ENCODE measurements around the gene STK10.
A peak's percentile ranks its signal among the peaks of the same experiment; 100 is the strongest.

The STK10 gene

GRCh38 chr5:172101547-172102217 is 86.3 kb downstream of the STK10 start:
- DNase-seq (ENCODE audit: low read depth, low spot score), result no peak
- no peak for TF ChIP-seq CTCF (IDR thresholded peaks at IDR 0.05; ENCODE audit: low read depth, low read length)
- in situ Hi-C loops (cut with HindIII; ENCODE audit: low sequenced_read_pairs), result no loop called here
- no peak overlapping the region for H3K4me3 ChIP-seq (ENCODE audit: low read depth, low read length)

- H3K4me3 ChIP-seq (ENCODE audit: low read depth, low read length), result no peak overlapping the region
- no peak for DNase-seq (ENCODE audit: low read depth, low spot score)
- TF ChIP-seq CTCF (IDR thresholded peaks at IDR 0.05; ENCODE audit: low read depth, low read length), result no peak
- in situ Hi-C loops (cut with HindIII; ENCODE audit: low sequenced_read_pairs), result no loop called here
Measured at GRCh38 chr5:172098883-172099282, 89.1 kb downstream of the STK10 start.

- DNase-seq (ENCODE audit: low read depth, low spot score), result no peak
- no peak for TF ChIP-seq CTCF (IDR thresholded peaks at IDR 0.05; ENCODE audit: low read depth, low read length)
- in situ Hi-C loops (cut with HindIII; ENCODE audit: low sequenced_read_pairs), result no loop called here
- no peak overlapping the region for H3K4me3 ChIP-seq (ENCODE audit: low read depth, low read length)
Measured at GRCh38 chr5:172098046-172098445, 90.0 kb downstream of the STK10 start.

GRCh38 chr5:172097356-172097755 is 90.7 kb downstream of the STK10 start:
- no peak for DNase-seq (ENCODE audit: low read depth, low spot score)
- in situ Hi-C loops (cut with HindIII; ENCODE audit: low sequenced_read_pairs), result no loop called here
- H3K4me3 ChIP-seq (ENCODE audit: low read depth, low read length), result no peak overlapping the region
- no peak for TF ChIP-seq CTCF (IDR thresholded peaks at IDR 0.05; ENCODE audit: low read depth, low read length)

GRCh38 chr5:172096207-172096940 is 91.7 kb downstream of the STK10 start:
- no peak for DNase-seq (ENCODE audit: low read depth, low spot score)
- no peak overlapping the region for H3K4me3 ChIP-seq (ENCODE audit: low read depth, low read length)
- in situ Hi-C loops (cut with HindIII; ENCODE audit: low sequenced_read_pairs), result no loop called here
- TF ChIP-seq CTCF (IDR thresholded peaks at IDR 0.05; ENCODE audit: low read depth, low read length), result no peak

GRCh38 chr5:172095368-172096206 is 92.4 kb downstream of the STK10 start:
- DNase-seq (ENCODE audit: low read depth, low spot score), result no peak
- peak; percentile 3 for TF ChIP-seq CTCF (IDR thresholded peaks at IDR 0.05; ENCODE audit: low read depth, low read length)
- H3K4me3 ChIP-seq (ENCODE audit: low read depth, low read length), result no peak overlapping the region
- in situ Hi-C loops (cut with HindIII; ENCODE audit: low sequenced_read_pairs), result no loop called here

Data from astrocyte of the spinal cord (primary cell).